NT2/D1 (cell line): ENCODE data around the gene MEF2C.
"Not testable (repeated sequence)": the region's sequence is repeated elsewhere in the genome, so short reads cannot be mapped to it uniquely, and the experiment has no call there.

Experiments
- DNase-seq: peaks from one replicate; pipeline ENCODE4 v3.0.0-alpha.2; 2011; ENCODE audit warnings: low read depth, low spot score
- H3K27me3 ChIP-seq: 2 replicates; pipeline ENCODE4 v1.6.0; 2011; ENCODE audit warnings: mild to moderate bottlenecking; ENCODE audit not compliant: insufficient read length, insufficient read depth
- H3K36me3 ChIP-seq: 2 replicates; pipeline ENCODE4 v1.6.1; 2011; ENCODE audit warnings: mild to moderate bottlenecking, low read length, mixed read lengths; ENCODE audit not compliant: insufficient read depth, insufficient read length
- H3K4me1 ChIP-seq: 2 replicates; pipeline ENCODE4 v1.5.1; 2011; ENCODE audit not compliant: insufficient read depth, insufficient read length
- H3K4me3 ChIP-seq: 2 replicates; pipeline ENCODE4 v1.5.1; 2011; ENCODE audit warnings: low read depth; ENCODE audit not compliant: insufficient read length
- H3K9ac ChIP-seq: 2 replicates; pipeline ENCODE4 v1.6.0; 2011; ENCODE audit warnings: low read depth; ENCODE audit not compliant: insufficient read length
- H3K9me3 ChIP-seq: 2 replicates; pipeline ENCODE4 v1.5.1; 2011; ENCODE audit warnings: mild to moderate bottlenecking, low read length; ENCODE audit not compliant: insufficient read depth
- SUZ12 ChIP-seq: IDR thresholded peaks from 2 replicates; pipeline ENCODE4 v1.6.1; 2011; ENCODE audit not compliant: insufficient read length, insufficient read depth; ENCODE audit errors: extremely low read depth
- YY1 ChIP-seq: IDR thresholded peaks from 2 replicates; pipeline ENCODE4 v1.6.1; 2011; ENCODE audit not compliant: insufficient read length, insufficient read depth
- ZNF274 ChIP-seq: IDR thresholded peaks from 2 replicates; pipeline ENCODE4 v1.6.1; 2011; ENCODE audit warnings: mild to moderate bottlenecking, low read depth, low read length

MEF2C gene

DNA sequence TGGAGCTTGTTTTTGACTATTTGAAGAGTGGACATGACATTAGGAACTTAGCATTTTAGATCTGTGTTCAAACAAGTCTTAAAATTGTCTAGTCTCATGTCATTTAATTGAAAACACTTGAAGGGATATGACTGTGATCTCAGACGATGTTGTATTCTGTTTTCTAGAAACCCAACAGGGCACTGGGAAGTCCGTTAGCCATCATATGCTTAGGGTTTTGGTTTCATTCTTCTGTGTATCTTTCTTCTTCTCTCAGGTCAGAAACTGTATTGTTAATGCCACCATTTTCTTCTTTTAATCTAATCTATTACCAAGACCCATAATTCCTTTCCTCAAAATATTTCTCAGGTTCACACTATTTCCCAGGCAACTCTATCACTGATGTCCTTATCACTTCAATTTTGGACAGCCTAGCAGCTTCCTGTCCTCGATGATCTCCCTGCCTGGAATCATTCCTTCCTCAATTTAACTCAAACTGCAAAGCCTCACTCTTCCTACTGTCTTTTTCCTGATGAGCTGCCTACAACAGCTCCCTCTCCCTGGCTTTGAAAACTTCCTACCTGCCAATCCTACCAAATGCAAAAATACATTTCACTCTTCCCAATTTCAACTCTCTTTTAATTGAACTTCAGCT lies 77.7 kb downstream of the MEF2C start:
- Histone ChIP-seq H3K4me3 (no peak overlapping the region), H3K36me3 (no peaks in the 10 kb centered on the region), H3K4me1 (no peaks in the 10 kb centered on the region), H3K9ac (no peak overlapping the region), H3K9me3 (no peaks in the 10 kb centered on the region), H3K27me3 (no peaks in the 10 kb centered on the region)
- no peak for DNase-seq
- TF ChIP-seq SUZ12 (no peak), YY1 (no peak), ZNF274 (no peak)

DNA sequence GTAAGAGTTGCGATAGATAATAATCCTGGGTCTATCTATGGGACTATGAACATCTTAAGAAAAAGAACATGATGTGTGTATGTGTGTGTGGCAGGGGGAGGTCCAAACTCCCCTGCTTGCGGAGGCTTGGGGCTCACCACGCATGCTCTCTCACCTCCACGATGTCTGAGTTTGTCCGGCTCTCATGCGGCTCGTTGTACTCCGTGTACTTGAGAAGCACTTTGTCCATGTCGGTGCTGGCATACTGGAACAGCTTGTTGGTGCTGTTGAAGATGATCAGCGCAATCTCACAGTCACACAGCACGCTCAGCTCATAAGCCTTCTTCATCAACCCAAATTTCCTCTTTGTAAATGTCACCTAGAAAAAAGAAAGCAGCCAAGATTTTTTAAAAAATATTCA lies 78.5 kb downstream of the MEF2C start:
- Histone ChIP-seq H3K9ac (no peak overlapping the region), H3K27me3 (no peaks in the 10 kb centered on the region), H3K9me3 (no peaks in the 10 kb centered on the region), H3K4me3 (no peak overlapping the region), H3K4me1 (no peaks in the 10 kb centered on the region), H3K36me3 (no peaks in the 10 kb centered on the region)
- TF ChIP-seq SUZ12 (no peak), YY1 (no peak), ZNF274 (no peak)
- no peak for DNase-seq

DNA sequence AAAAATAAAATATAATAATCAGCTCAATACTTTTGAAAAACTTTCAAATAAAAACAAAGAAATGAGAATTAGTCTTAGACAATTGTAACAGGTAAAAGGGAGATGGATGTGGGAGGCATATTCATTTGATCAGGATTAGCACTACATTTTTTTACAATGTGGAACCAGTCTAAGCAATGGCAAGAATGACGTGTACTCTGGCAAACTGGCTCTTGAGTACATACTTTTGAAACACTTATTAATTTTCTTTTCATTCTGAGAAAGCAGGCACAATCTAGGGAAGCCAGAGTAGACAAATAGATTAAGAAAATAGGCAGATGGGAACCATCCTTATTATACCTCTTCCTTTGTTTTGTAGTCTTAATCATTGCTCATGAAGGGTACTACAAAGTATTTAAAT lies 79.7 kb downstream of the MEF2C start:
- TF ChIP-seq YY1, result no peak
- no peak for TF ChIP-seq ZNF274
- TF ChIP-seq SUZ12, result no peak
- H3K4me1 ChIP-seq, result no peaks in the 10 kb centered on the region
- no peak for DNase-seq
- no peak overlapping the region for H3K9ac ChIP-seq
- H3K36me3 ChIP-seq, result no peaks in the 10 kb centered on the region
- no peaks in the 10 kb centered on the region for H3K9me3 ChIP-seq
- H3K27me3 ChIP-seq, result no peaks in the 10 kb centered on the region
- H3K4me3 ChIP-seq, result no peak overlapping the region

DNA sequence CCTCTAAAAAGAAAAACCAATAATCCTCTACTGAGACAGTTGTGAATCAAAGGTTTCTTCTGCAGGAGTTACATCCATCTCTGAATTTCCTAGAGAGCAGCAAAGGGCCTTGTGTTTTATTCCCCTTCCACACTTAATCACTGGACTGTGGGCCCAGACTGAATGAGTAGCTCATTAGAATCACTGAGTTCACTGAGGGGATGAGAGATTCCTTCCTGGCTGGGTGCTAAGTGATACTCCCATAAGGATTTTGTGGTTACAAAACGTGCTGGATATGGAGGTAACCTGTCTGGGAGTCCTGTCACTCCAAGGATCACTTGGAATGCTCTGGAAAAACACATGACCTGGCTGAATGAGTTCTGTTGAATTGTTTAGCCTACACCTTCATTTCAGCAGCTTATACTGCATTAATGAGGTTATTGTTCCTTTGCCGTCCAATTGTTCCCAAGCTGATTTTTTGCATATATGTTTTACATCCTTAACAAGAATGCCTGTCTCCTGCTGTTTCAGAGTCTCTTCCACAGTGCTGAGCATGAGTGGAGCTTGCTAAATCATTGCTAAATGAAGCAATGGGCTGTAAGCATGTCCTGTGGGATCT lies 82.9 kb downstream of the MEF2C start:
- no peaks in the 10 kb centered on the region for H3K9me3 ChIP-seq
- no peaks in the 10 kb centered on the region for H3K36me3 ChIP-seq

DNA sequence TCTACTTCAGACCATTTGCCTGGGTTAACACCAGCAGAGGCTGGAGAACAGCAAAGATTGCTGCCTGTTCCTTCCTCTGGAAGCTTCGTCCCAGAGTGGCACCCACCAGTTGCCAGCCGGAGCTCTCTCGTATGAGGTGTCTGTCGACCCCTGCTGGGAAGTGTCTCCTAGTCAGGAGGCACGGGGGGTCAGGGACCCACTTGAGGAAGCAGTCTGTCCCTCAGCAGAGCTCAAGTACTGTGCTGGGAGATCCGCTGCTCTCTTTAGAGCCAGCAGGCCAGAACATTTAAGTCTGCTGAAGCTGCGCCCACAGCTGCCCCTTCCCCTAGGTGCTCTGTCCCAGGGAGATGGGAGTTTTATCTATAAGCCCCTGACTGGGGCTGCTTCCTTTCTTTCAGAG lies 84.1 kb downstream of the MEF2C start:
- not testable (repeated sequence) for H3K27me3 ChIP-seq, H3K4me3 ChIP-seq, DNase-seq, H3K36me3 ChIP-seq, H3K9me3 ChIP-seq, H3K4me1 ChIP-seq, H3K9ac ChIP-seq

More for the DNA sequence above, 82.9 kb downstream of the MEF2C start:
- TF ChIP-seq SUZ12, result no peak
- no peak for DNase-seq
- H3K4me3 ChIP-seq, result no peak overlapping the region
- H3K9ac ChIP-seq, result no peak overlapping the region
- H3K4me1 ChIP-seq, result no peaks in the 10 kb centered on the region
- no peaks in the 10 kb centered on the region for H3K27me3 ChIP-seq

DNA sequence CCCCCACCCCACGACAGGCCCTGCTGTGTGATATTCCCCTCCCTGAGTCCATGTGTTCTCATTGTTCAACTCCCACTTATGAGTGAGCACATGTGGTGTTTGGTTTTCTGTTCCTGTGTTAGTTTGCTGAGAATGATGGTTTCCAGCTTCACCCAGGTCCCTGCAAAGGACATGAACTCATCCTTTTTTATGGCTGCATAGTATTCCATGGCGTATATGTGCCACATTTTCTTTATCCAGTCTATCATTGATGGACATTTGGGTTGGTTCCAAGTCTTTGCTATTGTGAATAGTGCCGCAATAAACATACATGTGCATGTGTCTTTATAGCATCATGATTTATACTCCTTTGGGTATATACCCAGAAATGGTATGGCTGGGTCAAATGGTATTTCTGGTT lies 89.2 kb downstream of the MEF2C start:
- not testable (repeated sequence) for DNase-seq, H3K36me3 ChIP-seq, H3K27me3 ChIP-seq, H3K9me3 ChIP-seq, H3K9ac ChIP-seq, H3K4me3 ChIP-seq, H3K4me1 ChIP-seq

DNA sequence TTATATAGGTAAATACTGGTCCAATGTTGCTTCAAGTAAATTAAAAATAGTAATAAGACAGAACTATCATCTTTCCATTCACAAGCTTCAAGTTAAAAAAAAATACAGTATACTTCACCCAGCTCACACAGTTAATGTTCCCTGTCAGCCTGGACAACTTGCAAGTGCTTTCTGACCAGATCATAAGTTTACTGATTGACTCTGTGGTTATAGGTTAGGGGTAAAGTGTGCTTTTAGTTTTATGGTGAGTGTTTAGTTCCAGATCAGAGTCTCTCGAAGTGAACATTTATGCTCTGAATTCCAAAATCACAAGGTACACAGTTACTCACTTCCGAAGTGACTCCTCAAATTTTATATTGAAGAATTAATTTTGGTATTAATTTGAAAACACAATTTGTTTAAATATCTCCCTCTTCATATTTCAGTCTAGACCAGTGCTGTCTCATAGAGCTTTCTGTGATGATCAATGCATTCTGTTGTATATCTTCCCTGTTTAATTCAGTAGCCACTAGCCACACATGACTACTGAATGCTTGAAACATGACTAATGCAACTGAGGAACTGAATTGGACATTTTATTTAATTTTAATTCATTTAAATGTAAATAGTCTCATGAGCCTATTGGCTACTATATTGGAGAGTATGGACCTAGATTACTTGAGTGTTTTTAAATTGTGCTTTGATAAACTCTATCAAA lies 90.7 kb downstream of the MEF2C start:
- H3K9ac ChIP-seq, result no peak overlapping the region
- no peaks in the 10 kb centered on the region for H3K36me3 ChIP-seq
- no peaks in the 10 kb centered on the region for H3K9me3 ChIP-seq
- no peak overlapping the region for H3K4me3 ChIP-seq
- TF ChIP-seq YY1 (no peak), ZNF274 (no peak), SUZ12 (no peak)
- no peaks in the 10 kb centered on the region for H3K27me3 ChIP-seq
- H3K4me1 ChIP-seq, result no peaks in the 10 kb centered on the region
- DNase-seq, result no peak

DNA sequence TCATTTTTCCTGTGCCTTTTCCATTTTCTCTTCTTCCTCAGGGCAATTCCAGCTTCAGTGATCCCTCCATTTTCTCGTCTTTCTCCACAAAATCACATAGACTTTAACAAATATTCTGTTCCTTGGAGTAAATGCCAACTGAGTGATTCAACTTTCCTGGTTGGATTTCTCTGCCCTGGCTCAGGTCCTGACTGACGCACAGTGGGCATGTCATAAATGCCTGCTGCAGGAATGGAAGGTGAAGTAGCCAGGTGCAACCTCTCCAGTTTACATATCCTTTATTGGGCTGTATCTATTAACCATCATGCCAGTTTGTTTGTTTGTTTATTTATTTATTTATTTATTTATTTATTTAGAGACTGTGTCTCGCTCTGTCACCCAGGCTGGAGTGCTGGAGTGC lies 95.1 kb downstream of the MEF2C start:
- TF ChIP-seq ZNF274, result no peak
- TF ChIP-seq SUZ12, result no peak
- no peak for TF ChIP-seq YY1
- no peaks in the 10 kb centered on the region for H3K4me1 ChIP-seq

More for the DNA sequence above, 95.1 kb downstream of the MEF2C start:
- no peaks in the 10 kb centered on the region for H3K27me3 ChIP-seq
- H3K9ac ChIP-seq, result no peak overlapping the region
- H3K9me3 ChIP-seq, result no peaks in the 10 kb centered on the region
- H3K4me3 ChIP-seq, result no peak overlapping the region
- no peak for DNase-seq
- no peaks in the 10 kb centered on the region for H3K36me3 ChIP-seq
